Thoracic aorta (tissue), 2 donors: ENCODE data around the gene ZMYM1. TPM values are rescaled to one million over a fixed set of nuclear protein-coding genes. Genes with fewer than 3 reads are reported as not detected.
"Not testable (repeated sequence)": the region's sequence is repeated elsewhere in the genome, so short reads cannot be mapped to it uniquely, and the experiment has no call there.

Source experiments
- ATAC-seq: fragments of 150-250 bp; one replicate; pipeline ENCODE4 v1.8.0; 2017; ENCODE audit warnings: low read depth; ENCODE audit not compliant: insufficient number of reproducible peaks, low FRiP score
- DNase-seq: peaks from one replicate; pipeline ENCODE4 v3.0.0-alpha.2; 2020; ENCODE audit warnings: low spot score
- H3K27ac ChIP-seq, 2 donors: fragments of 200-600 bp; sonication (generic); 1 replicate in 1 of 2; 2 replicates in 1 of 2; pipeline ENCODE4 v1.5.1; 2016; ENCODE audit warnings: mild to moderate bottlenecking in 2 of 2, moderate library complexity in 2 of 2
- H3K27me3 ChIP-seq: fragments of 200-600 bp; sonication (generic); replicated peaks from 2 replicates; pipeline ENCODE4 v1.6.0; 2016; ENCODE audit warnings: mild to moderate bottlenecking; ENCODE audit not compliant: insufficient read depth
- H3K36me3 ChIP-seq: fragments of 200-600 bp; sonication (generic); one replicate; pipeline ENCODE4 v1.5.1; 2016
- H3K4me1 ChIP-seq, 2 donors: fragments of 200-600 bp; sonication (generic); 1 replicate in 1 of 2; 2 replicates in 1 of 2; pipeline versions ENCODE4 v1.5.1 to v1.6.0; 2016; ENCODE audit warnings: low read depth in 2 of 2, mild to moderate bottlenecking in 1 of 2; ENCODE audit not compliant: control insufficient read depth in 1 of 2
- H3K4me3 ChIP-seq: fragments of 200-600 bp; sonication (generic); 2 replicates; pipeline ENCODE4 v1.5.1; 2016; ENCODE audit warnings: mild to moderate bottlenecking
- H3K9me3 ChIP-seq: fragments of 200-600 bp; sonication (generic); 2 replicates; pipeline ENCODE4 v1.5.1; 2016
- CTCF ChIP-seq: fragments of 200-600 bp; sonication (generic); IDR thresholded peaks from one replicate; pipeline ENCODE4 v1.5.1; 2019; ENCODE audit warnings: antibody characterized with exemption
- total RNA-seq, 2 donors: library from RNA; depleted of rRNA; stranded (reverse); fragments of >200 nt; gene quantifications; one replicate each; pipeline versions ENCODE4 v1.1.0 to v1.2.3, GENCODE V29; 2016

The ZMYM1 gene
- total RNA-seq, 2 donors from 2014 or later, result 11.2 to 12.8 TPM

- no peak for ATAC-seq
- no peaks in the 10 kb centered on the region for H3K4me1 ChIP-seq
- H3K9me3 ChIP-seq, result no peaks in the 10 kb centered on the region
- H3K27me3 ChIP-seq, result no peaks in the 10 kb centered on the region
- DNase-seq, result no peak
- no peak for TF ChIP-seq CTCF
- no peak overlapping the region for H3K27ac ChIP-seq
- H3K4me3 ChIP-seq, result no peak overlapping the region
- H3K36me3 ChIP-seq, result no peaks in the 10 kb centered on the region
These were observed 20.2 kb upstream of the ZMYM1 start for GRCh38 chr1:35058988-35059387.

- Histone ChIP-seq H3K36me3 (no peaks in the 10 kb centered on the region), H3K27ac (no peak overlapping the region), H3K4me3 (no peak overlapping the region), H3K4me1 (no peaks in the 10 kb centered on the region), H3K9me3 (no peaks in the 10 kb centered on the region), H3K27me3 (no peaks in the 10 kb centered on the region)
- TF ChIP-seq CTCF, result no peak
- ATAC-seq (no peak), DNase-seq (no peak)
These were observed 16.5 kb upstream of the ZMYM1 start for GRCh38 chr1:35062518-35063196.

GRCh38 chr1:35064265-35064664, 14.9 kb upstream of the ZMYM1 start:
- Histone ChIP-seq H3K36me3 (no peaks in the 10 kb centered on the region), H3K27ac (no peak overlapping the region), H3K4me3 (no peak overlapping the region), H3K4me1 (no peaks in the 10 kb centered on the region), H3K27me3 (no peaks in the 10 kb centered on the region), H3K9me3 (no peaks in the 10 kb centered on the region)
- no peak for TF ChIP-seq CTCF
- DNase-seq, result no peak
- ATAC-seq, result no peak

- no peaks in the 10 kb centered on the region for H3K4me1 ChIP-seq
- no peak for TF ChIP-seq CTCF
- ATAC-seq (no peak), DNase-seq (no peak)
- H3K9me3 ChIP-seq, result peaks cover 4% of the 10 kb centered on the region
- no peak overlapping the region for H3K4me3 ChIP-seq
- H3K27ac ChIP-seq, result no peak overlapping the region
- H3K27me3 ChIP-seq, result no peaks in the 10 kb centered on the region
- H3K36me3 ChIP-seq, result no peaks in the 10 kb centered on the region
These were observed 9.4 kb upstream of the ZMYM1 start for GRCh38 chr1:35069746-35070145.

GRCh38 chr1:35073265-35073811, 5.8 kb upstream of the ZMYM1 start:
- no peak for DNase-seq
- Histone ChIP-seq H3K36me3 (no peaks in the 10 kb centered on the region), H3K9me3 (peaks cover 4% of the 10 kb centered on the region), H3K27ac (no peak overlapping the region), H3K4me1 (no peaks in the 10 kb centered on the region), H3K4me3 (no peak overlapping the region), H3K27me3 (no peaks in the 10 kb centered on the region)
- TF ChIP-seq CTCF, result no peak
- ATAC-seq, result no peak

- H3K9me3 ChIP-seq, H3K36me3 ChIP-seq, ATAC-seq, H3K27ac ChIP-seq, H3K27me3 ChIP-seq, H3K4me3 ChIP-seq, DNase-seq: not testable (repeated sequence)
- H3K4me1 ChIP-seq, result peaks cover 5 to 14% of the 10 kb centered on the region in 2 donors
These were observed 2.8 kb upstream of the ZMYM1 start for GRCh38 chr1:35076426-35076825.
